ENCODE results near the gene DYRK1B.

DNA sequence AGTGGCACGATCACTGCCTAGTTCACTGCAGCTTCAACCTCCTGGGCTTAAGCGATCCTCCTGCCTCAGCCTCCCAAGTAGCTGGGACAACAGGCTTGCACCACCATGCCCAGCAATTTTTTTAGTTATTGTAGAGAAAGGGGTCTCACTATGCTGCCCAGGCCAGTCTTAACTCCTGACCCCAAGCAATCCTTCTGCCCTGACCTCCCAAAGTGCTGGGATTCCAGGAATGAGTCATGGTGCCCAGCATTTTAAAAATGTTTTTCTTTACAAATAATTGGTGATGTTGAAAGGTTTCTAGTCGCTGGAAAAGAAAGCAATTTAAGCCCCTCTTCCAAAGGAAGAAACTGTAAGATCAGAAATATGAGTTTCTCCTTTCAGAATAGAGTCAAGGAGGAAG is 19.4 kb downstream of the DYRK1B start:
- TF ChIP-seq, protein P1, sequence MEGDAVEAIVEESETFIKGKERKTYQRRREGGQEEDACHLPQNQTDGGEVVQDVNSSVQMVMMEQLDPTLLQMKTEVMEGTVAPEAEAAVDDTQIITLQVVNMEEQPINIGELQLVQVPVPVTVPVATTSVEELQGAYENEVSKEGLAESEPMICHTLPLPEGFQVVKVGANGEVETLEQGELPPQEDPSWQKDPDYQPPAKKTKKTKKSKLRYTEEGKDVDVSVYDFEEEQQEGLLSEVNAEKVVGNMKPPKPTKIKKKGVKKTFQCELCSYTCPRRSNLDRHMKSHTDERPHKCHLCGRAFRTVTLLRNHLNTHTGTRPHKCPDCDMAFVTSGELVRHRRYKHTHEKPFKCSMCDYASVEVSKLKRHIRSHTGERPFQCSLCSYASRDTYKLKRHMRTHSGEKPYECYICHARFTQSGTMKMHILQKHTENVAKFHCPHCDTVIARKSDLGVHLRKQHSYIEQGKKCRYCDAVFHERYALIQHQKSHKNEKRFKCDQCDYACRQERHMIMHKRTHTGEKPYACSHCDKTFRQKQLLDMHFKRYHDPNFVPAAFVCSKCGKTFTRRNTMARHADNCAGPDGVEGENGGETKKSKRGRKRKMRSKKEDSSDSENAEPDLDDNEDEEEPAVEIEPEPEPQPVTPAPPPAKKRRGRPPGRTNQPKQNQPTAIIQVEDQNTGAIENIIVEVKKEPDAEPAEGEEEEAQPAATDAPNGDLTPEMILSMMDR (IDR thresholded peaks at IDR 0.05; ENCODE audit: insufficient read depth, low read depth, low read length) = no peak
- no peak for TF ChIP-seq EZH2 (IDR thresholded peaks at IDR 0.05; ENCODE audit: insufficient read depth, low read length)

All from astrocyte (in vitro differentiated cells and primary cell).